Measurements from ENCODE around the gene GTPBP2.

Gene GTPBP2

GRCh38 chr6:43673444-43674084, 44.5 kb upstream of the GTPBP2 start:
- no peak for DNase-seq (ENCODE audit: low read depth)
- no peak overlapping the region for H3K4me3 ChIP-seq (ENCODE audit: low read length)
- TF ChIP-seq, protein P1, sequence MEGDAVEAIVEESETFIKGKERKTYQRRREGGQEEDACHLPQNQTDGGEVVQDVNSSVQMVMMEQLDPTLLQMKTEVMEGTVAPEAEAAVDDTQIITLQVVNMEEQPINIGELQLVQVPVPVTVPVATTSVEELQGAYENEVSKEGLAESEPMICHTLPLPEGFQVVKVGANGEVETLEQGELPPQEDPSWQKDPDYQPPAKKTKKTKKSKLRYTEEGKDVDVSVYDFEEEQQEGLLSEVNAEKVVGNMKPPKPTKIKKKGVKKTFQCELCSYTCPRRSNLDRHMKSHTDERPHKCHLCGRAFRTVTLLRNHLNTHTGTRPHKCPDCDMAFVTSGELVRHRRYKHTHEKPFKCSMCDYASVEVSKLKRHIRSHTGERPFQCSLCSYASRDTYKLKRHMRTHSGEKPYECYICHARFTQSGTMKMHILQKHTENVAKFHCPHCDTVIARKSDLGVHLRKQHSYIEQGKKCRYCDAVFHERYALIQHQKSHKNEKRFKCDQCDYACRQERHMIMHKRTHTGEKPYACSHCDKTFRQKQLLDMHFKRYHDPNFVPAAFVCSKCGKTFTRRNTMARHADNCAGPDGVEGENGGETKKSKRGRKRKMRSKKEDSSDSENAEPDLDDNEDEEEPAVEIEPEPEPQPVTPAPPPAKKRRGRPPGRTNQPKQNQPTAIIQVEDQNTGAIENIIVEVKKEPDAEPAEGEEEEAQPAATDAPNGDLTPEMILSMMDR (conservative IDR thresholded peaks at IDR 0.05; ENCODE audit: low read depth, low read length) = no peak

GRCh38 chr6:43671801-43672690, 43.0 kb upstream of the GTPBP2 start:
- no peak overlapping the region for H3K4me3 ChIP-seq (ENCODE audit: low read length)
- no peak for DNase-seq (ENCODE audit: low read depth)
- TF ChIP-seq, protein P1 (conservative IDR thresholded peaks at IDR 0.05; ENCODE audit: low read depth, low read length) = no peak

DNA sequence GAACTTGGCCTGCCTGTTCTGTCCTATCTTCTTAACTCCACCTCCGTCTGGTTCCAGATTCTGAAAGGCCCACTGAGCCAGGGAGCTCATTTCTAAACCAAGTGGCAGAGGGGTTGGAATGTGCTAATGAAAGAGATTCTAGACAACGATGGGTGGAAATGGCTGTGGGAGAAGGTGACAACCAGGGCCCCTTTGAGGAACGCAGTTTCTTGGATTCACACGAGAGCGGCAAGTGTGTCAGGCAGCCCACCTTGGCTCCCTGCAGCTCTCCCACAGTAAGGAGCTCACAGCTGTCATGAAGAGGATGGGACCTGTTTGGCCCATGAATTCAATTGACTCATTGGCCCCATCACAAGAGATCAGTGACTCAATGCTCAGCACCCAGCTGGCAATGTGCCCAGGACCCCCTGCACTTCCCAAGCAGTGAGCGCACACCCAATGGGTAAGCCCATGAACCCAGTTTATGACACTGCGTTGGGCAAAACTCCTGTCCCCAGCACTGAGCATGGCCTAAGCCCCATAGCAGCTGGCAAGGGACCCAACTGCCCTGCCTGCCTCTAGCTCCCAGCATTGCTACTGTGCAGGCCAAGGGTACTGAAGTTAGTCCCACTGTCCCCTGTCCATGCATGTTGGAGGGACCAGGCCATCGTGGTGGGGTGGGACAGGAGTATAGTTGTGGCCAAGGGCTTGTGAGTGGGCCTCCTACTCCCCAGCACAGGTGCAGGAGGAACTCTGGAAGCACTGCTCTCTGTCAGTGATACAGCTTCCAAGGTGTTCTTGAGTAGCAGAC, 42.1 kb upstream of the GTPBP2 start:
- TF ChIP-seq, protein P1 (conservative IDR thresholded peaks at IDR 0.05; ENCODE audit: low read depth, low read length) = no peak
- H3K4me3 ChIP-seq (ENCODE audit: low read length) = no peak overlapping the region
- no peak for DNase-seq (ENCODE audit: low read depth)

DNA sequence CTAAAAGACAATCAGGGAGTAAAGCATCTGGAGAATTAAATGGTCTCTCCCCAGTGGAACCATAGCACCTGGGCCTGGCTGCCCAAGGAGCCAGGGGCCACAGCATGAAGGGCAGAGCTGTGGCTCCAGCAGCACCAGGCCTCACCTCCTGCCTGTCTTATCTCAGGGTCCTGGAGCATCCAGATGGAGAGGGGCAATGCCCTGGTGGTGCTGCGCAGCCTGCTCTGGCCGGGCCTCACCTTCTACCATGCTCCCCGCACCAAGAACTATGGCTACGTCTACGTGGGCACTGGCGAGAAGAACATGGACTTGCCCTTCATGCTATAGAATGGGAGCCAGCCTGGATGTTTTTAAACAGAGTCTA, 41.5 kb upstream of the GTPBP2 start:
- no peak overlapping the region for H3K4me3 ChIP-seq (ENCODE audit: low read length)
- DNase-seq (ENCODE audit: low read depth) = no peak
- TF ChIP-seq, protein P1 (conservative IDR thresholded peaks at IDR 0.05; ENCODE audit: low read depth, low read length) = no peak

GRCh38 chr6:43669922-43670622, 41.0 kb upstream of the GTPBP2 start:
- no peak for DNase-seq (ENCODE audit: low read depth)
- TF ChIP-seq, protein P1 (conservative IDR thresholded peaks at IDR 0.05; ENCODE audit: low read depth, low read length) = no peak
- H3K4me3 ChIP-seq (ENCODE audit: low read length) = no peak overlapping the region

- no peak overlapping the region for H3K4me3 ChIP-seq (ENCODE audit: low read length)
- no peak for DNase-seq (ENCODE audit: low read depth)
- TF ChIP-seq, protein P1 (conservative IDR thresholded peaks at IDR 0.05; ENCODE audit: low read depth, low read length) = no peak
These were observed 40.2 kb upstream of the GTPBP2 start for GRCh38 chr6:43669050-43669921.

Measured in retinal pigment epithelial cell (primary cell).